Trophoblast cell (in vitro differentiated cells and primary cell): ENCODE data around the gene CHST15.

Experiments
- DNase-seq, 2 donors: peaks; one replicate each; pipeline ENCODE4 v3.0.0-alpha.2; 2016
- H2AFZ ChIP-seq: 2 replicates; pipeline ENCODE4 v1.6.1; 2013; ENCODE audit warnings: low read length, moderate library complexity, mild to moderate bottlenecking; ENCODE audit not compliant: insufficient read depth, poor library complexity
- H2AK5ac ChIP-seq: 2 replicates; pipeline ENCODE4 v1.6.1; 2013; ENCODE audit warnings: mild to moderate bottlenecking, low read length
- H2BK120ac ChIP-seq: 2 replicates; pipeline ENCODE4 v1.6.1; 2013; ENCODE audit warnings: low read length, mild to moderate bottlenecking, moderate library complexity; ENCODE audit not compliant: insufficient read depth, poor library complexity
- H2BK12ac ChIP-seq: 2 replicates; pipeline ENCODE4 v1.6.1; 2013; ENCODE audit warnings: mild to moderate bottlenecking, low read length, moderate library complexity
- H2BK5ac ChIP-seq: 2 replicates; pipeline ENCODE4 v1.6.1; 2013; ENCODE audit warnings: low read length, low read depth, moderate library complexity, mild to moderate bottlenecking; ENCODE audit not compliant: poor library complexity
- H3K14ac ChIP-seq: 2 replicates; pipeline ENCODE4 v1.6.1; 2013; ENCODE audit warnings: mild to moderate bottlenecking, low read length
- H3K18ac ChIP-seq: 2 replicates; pipeline ENCODE4 v1.6.1; 2013; ENCODE audit warnings: mild to moderate bottlenecking, low read length
- H3K23ac ChIP-seq: 2 replicates; pipeline ENCODE4 v1.6.1; 2013; ENCODE audit warnings: low read length
- H3K27ac ChIP-seq: 2 replicates; pipeline ENCODE4 v1.5.1; 2013; ENCODE audit warnings: low read depth, mild to moderate bottlenecking, inconsistent platforms, low read length, moderate library complexity
- H3K27me3 ChIP-seq: 2 replicates; pipeline ENCODE4 v1.6.1; 2013; ENCODE audit warnings: inconsistent platforms, mild to moderate bottlenecking, low read length, moderate library complexity; ENCODE audit not compliant: insufficient read depth
- H3K36me3 ChIP-seq, 2 experiments: 1 replicate in 1 of 2; 2 replicates in 1 of 2; pipeline ENCODE4 v1.6.1; 2013; ENCODE audit warnings: low read length in 2 of 2, mild to moderate bottlenecking in 2 of 2, moderate library complexity in 1 of 2; ENCODE audit not compliant: insufficient read depth in 2 of 2, control insufficient read depth in 1 of 2
- H3K4ac ChIP-seq: 2 replicates; pipeline ENCODE4 v1.6.1; 2013; ENCODE audit warnings: low read depth, mild to moderate bottlenecking, low read length, moderate library complexity
- H3K4me1 ChIP-seq, 2 experiments: 1 replicate in 1 of 2; 2 replicates in 1 of 2; pipeline ENCODE4 v1.6.1; 2013; ENCODE audit warnings: low read length in 2 of 2, mild to moderate bottlenecking in 2 of 2, moderate library complexity in 1 of 2; ENCODE audit not compliant: insufficient read depth in 2 of 2, control insufficient read depth in 1 of 2
- H3K4me2 ChIP-seq: 2 replicates; pipeline ENCODE4 v1.6.1; 2013; ENCODE audit warnings: inconsistent platforms, mild to moderate bottlenecking, low read length, moderate library complexity
- H3K4me3 ChIP-seq: 2 replicates; pipeline ENCODE4 v1.5.1; 2013; ENCODE audit warnings: mild to moderate bottlenecking, low read depth, low read length, inconsistent platforms
- H3K79me1 ChIP-seq: one replicate; pipeline ENCODE4 v1.6.1; 2013; ENCODE audit warnings: low read length
- H3K79me2 ChIP-seq: 2 replicates; pipeline ENCODE4 v1.6.1; 2013; ENCODE audit warnings: low read length, mild to moderate bottlenecking; ENCODE audit not compliant: control insufficient read depth, insufficient read depth, poor library complexity
- H3K9ac ChIP-seq: 2 replicates; pipeline ENCODE4 v1.6.1; 2013; ENCODE audit warnings: mild to moderate bottlenecking, low read length
- H3K9me3 ChIP-seq: 2 replicates; pipeline ENCODE4 v1.6.1; 2013; ENCODE audit warnings: low read depth, mild to moderate bottlenecking, control low read depth, inconsistent platforms, low read length; ENCODE audit not compliant: insufficient read depth
- H4K12ac ChIP-seq: 2 replicates; pipeline ENCODE4 v1.6.1; 2013; ENCODE audit warnings: low read depth, mild to moderate bottlenecking, low read length, moderate library complexity
- H4K8ac ChIP-seq: 2 replicates; pipeline ENCODE4 v1.6.1; 2013; ENCODE audit warnings: low read depth, mild to moderate bottlenecking, low read length, moderate library complexity
- H4K91ac ChIP-seq: one replicate; pipeline ENCODE4 v1.6.1; 2013; ENCODE audit warnings: low read depth, mild to moderate bottlenecking, low read length, moderate library complexity
- WGBS: extraction: QIAGEN DNeasy Blood & Tissue Kit; methylation state at CpG from one replicate; pipeline ENCODE4 v1.1.7; 2013; ENCODE audit warnings: missing lambda C conversion rate; ENCODE audit not compliant: insufficient read length, insufficient coverage; ENCODE audit errors: extremely low coverage; 5-methylcytosine and 5-hydroxymethylcytosine counted together

The CHST15 gene

DNA sequence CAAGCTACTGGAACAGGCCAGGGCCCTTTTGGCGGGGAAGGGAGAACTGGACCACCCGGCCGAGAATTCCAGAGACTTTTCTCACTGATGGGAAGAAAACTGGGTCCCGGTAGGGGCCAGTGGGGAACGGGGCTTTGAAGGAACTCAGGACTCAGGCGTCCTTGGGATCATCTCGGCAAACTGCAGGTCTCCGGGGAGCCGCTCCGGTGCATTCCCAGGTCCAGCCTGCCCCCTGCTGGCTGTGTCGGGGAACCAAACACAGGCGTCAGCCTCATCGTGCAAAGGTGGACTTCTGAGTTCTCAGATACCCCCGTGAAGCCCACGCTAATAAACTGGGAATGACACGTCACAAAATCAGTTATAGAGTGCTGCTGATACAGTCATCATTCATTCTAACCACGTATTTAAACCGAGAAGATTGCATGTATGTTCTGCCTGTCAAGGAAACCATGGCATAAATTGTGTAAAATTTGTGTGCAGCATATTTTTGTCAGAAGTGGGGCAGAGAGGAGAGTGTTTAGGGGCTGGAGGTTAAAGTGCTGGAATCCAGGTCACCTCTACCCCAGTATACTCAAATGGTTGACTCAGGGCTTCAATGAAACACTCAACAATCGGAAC is 125.7 kb downstream of the CHST15 start:
- Histone ChIP-seq H3K4me1 (peaks cover 0 to 1% of the 10 kb centered on the region in 2 experiments), H3K27me3 (peaks cover 2% of the 10 kb centered on the region), H4K12ac (no peak overlapping the region), H4K8ac (no peak overlapping the region), H2BK5ac (no peak overlapping the region), H2AK5ac (no peak overlapping the region), H3K4me2 (no peak overlapping the region), H3K36me3 (no peaks in the 10 kb centered on the region), H3K4ac (no peak overlapping the region), H2AFZ (no peak overlapping the region), H3K79me2 (no peaks in the 10 kb centered on the region), H2BK12ac (no peak overlapping the region), H2BK120ac (no peak overlapping the region), H3K79me1 (no peaks in the 10 kb centered on the region), H3K9me3 (peaks cover 2% of the 10 kb centered on the region), H3K4me3 (no peak overlapping the region), H3K9ac (no peak overlapping the region), H4K91ac (no peak overlapping the region), H3K14ac (no peak overlapping the region), H3K23ac (no peak overlapping the region), H3K27ac (no peak overlapping the region), H3K18ac (no peak overlapping the region)
- peak; percentile 20 to 74 for DNase-seq
- WGBS = no CpG with 5 or more reads among the region's 19 CpGs

DNA sequence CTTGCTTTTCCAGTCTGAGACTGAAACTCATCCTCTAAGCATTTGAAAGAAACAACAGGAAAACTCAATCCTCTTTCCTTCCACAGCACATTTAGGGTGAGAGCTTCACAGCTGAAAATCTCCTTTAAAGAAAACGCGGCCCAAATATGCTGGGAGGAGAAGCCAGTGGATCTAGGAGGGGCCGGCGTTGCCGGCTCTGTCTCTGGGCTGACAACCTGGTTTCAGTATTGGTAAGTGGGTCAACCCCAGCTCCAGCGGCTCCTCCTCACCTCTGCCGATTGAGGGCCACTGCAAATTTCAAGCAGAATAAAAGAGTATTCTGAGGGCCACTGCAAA is 126.5 kb downstream of the CHST15 start:
- Histone ChIP-seq H3K4me1 (peaks cover 0 to 1% of the 10 kb centered on the region in 2 experiments), H3K4me3 (no peak overlapping the region), H2AK5ac (no peak overlapping the region), H4K8ac (no peak overlapping the region), H3K9me3 (peaks cover 2% of the 10 kb centered on the region), H3K14ac (no peak overlapping the region), H4K91ac (no peak overlapping the region), H3K23ac (no peak overlapping the region), H3K79me1 (no peaks in the 10 kb centered on the region), H3K27me3 (no peaks in the 10 kb centered on the region), H2BK120ac (no peak overlapping the region), H3K36me3 (no peaks in the 10 kb centered on the region), H2AFZ (no peak overlapping the region), H2BK12ac (no peak overlapping the region), H3K4ac (no peak overlapping the region), H3K79me2 (no peaks in the 10 kb centered on the region), H3K9ac (no peak overlapping the region), H2BK5ac (no peak overlapping the region), H3K18ac (no peak overlapping the region), H3K4me2 (no peak overlapping the region), H4K12ac (no peak overlapping the region), H3K27ac (no peak overlapping the region)
- DNase-seq = no peak
- no CpG with 5 or more reads among the region's 7 CpGs for WGBS

GRCh38 chr10:123965973-123966895 is 127.2 kb downstream of the CHST15 start:
- Histone ChIP-seq H3K79me2 (no peaks in the 10 kb centered on the region), H3K27me3 (no peaks in the 10 kb centered on the region), H2BK12ac (no peak overlapping the region), H3K18ac (no peak overlapping the region), H3K4me1 (no peaks in the 10 kb centered on the region), H2BK5ac (no peak overlapping the region), H4K12ac (no peak overlapping the region), H3K9me3 (peaks cover 2% of the 10 kb centered on the region), H3K4ac (no peak overlapping the region), H3K4me2 (no peak overlapping the region), H3K9ac (no peak overlapping the region), H3K23ac (no peak overlapping the region), H3K36me3 (no peaks in the 10 kb centered on the region), H3K4me3 (no peak overlapping the region), H4K91ac (no peak overlapping the region), H2AFZ (no peak overlapping the region), H3K14ac (no peak overlapping the region), H3K79me1 (no peaks in the 10 kb centered on the region), H4K8ac (no peak overlapping the region), H3K27ac (no peak overlapping the region), H2BK120ac (no peak overlapping the region), H2AK5ac (no peak overlapping the region)
- no CpG with 5 or more reads among the region's 13 CpGs for WGBS
- DNase-seq = no peak

GRCh38 chr10:123964953-123965352 is 128.4 kb downstream of the CHST15 start:
- Histone ChIP-seq H3K9me3 (no peaks in the 10 kb centered on the region), H3K79me2 (no peaks in the 10 kb centered on the region), H3K14ac (no peak overlapping the region), H4K8ac (no peak overlapping the region), H2AK5ac (no peak overlapping the region), H3K79me1 (no peaks in the 10 kb centered on the region), H3K4me2 (no peak overlapping the region), H3K4me3 (no peak overlapping the region), H3K27me3 (no peaks in the 10 kb centered on the region), H3K4ac (no peak overlapping the region), H4K91ac (no peak overlapping the region), H2BK12ac (no peak overlapping the region), H2BK5ac (no peak overlapping the region), H2BK120ac (no peak overlapping the region), H3K36me3 (no peaks in the 10 kb centered on the region), H2AFZ (no peak overlapping the region), H3K4me1 (no peaks in the 10 kb centered on the region), H3K27ac (no peak overlapping the region), H4K12ac (no peak overlapping the region), H3K23ac (no peak overlapping the region), H3K9ac (no peak overlapping the region), H3K18ac (no peak overlapping the region)
- WGBS = no CpG with 5 or more reads among the region's 3 CpGs
- DNase-seq = no peak
